HCT116 (cell line): Measurements from ENCODE around the gene GNB4. TPM values are rescaled to one million over a fixed set of nuclear protein-coding genes. Genes with fewer than 3 reads are reported as not detected.

ENCODE experiments used
- ATAC-seq: fragments of 200-7000 bp; cut with Tn5 transposase; 2 replicates; pipeline ENCODE4 v1.9.1; 2020; ENCODE audit warnings: mild to moderate bottlenecking, moderate library complexity
- BruUV-seq: library from RNA; stranded (reverse); fragments of 400-500 nt; replicated peaks from 2 replicates; lab custom pipeline; 2021; lab: Mats Ljungman, UMichigan
- CTCF ChIA-PET: fragments of 300-600 bp; sonication (Branson Sonifier 250); formaldehyde crosslinking; loops from one replicate; lab custom pipeline; 2021; ENCODE audit warnings: antibody characterized with exemption; lab: Charles Lee
- POLR2A ChIA-PET: fragments of 300-600, 350-600 bp; sonication (Branson Sonifier 250); formaldehyde crosslinking; loops from one replicate; lab custom pipeline; 2021; ENCODE audit warnings: antibody characterized with exemption; lab: Charles Lee
- RAD21 ChIA-PET, 2 experiments: fragments of 300-600 bp; sonication (Branson Sonifier 250); formaldehyde crosslinking; loops; one replicate each; lab custom pipeline; 2023; ENCODE audit warnings: low total read pairs in 2 of 2; ENCODE audit not compliant: uncharacterized antibody in 2 of 2, unreplicated experiment in 2 of 2, low non-redundant PET in 1 of 2; lab: Charles Lee
- DNase-seq: peaks from one replicate; pipeline ENCODE4 v3.0.0-alpha.2; 2010; ENCODE audit warnings: low read depth, low spot score
- H2AFZ ChIP-seq: fragments of 200-600 bp; shearing (Covaris generic), sonication (generic); 2 replicates; pipeline ENCODE4 v1.6.1; 2017; ENCODE audit warnings: low read depth, mixed run types, mixed read lengths, antibody characterized with exemption, low read length; ENCODE audit not compliant: poor library complexity, severe bottlenecking
- H3K27ac ChIP-seq: 2 replicates; pipeline ENCODE4 v1.5.1; 2012; ENCODE audit warnings: low read depth, low read length
- H3K27me3 ChIP-seq: fragments of 200-600 bp; sonication (generic); 2 replicates; pipeline ENCODE4 v1.6.1; 2016; ENCODE audit warnings: mixed run types, low read length, mixed read lengths; ENCODE audit not compliant: insufficient read depth
- H3K36me3 ChIP-seq, 2 experiments: fragments of 200-500 bp in 1 of 2; fragments of 200-600 bp in 1 of 2; sonication (Bioruptor generic) in 1 of 2; sonication (generic) in 1 of 2; 2 replicates each; pipeline versions ENCODE4 v1.5.1 to v1.6.1; 2014 to 2016; ENCODE audit warnings: low read length in 2 of 2, inconsistent platforms in 1 of 2, mixed read lengths in 1 of 2, mixed run types in 1 of 2; ENCODE audit not compliant: insufficient read depth in 2 of 2, control insufficient read depth in 1 of 2
- H3K4me1 ChIP-seq, 2 experiments: fragments of 200-600 bp in 1 of 2; sonication (generic) in 1 of 2; 2 replicates each; pipeline versions ENCODE4 v1.5.1 to v1.6.1; 2012 to 2017; ENCODE audit warnings: low read length in 2 of 2, inconsistent platforms in 1 of 2, mild to moderate bottlenecking in 1 of 2, mixed read lengths in 1 of 2, mixed run types in 1 of 2, moderate library complexity in 1 of 2; ENCODE audit not compliant: insufficient read depth in 2 of 2, control insufficient read depth in 1 of 2
- H3K4me2 ChIP-seq: fragments of 200-600 bp; sonication (generic); 2 replicates; pipeline ENCODE4 v1.6.1; 2017; ENCODE audit warnings: mixed run types, low read length, mixed read lengths
- H3K4me3 ChIP-seq, 2 experiments: fragments of 200-600 bp in 1 of 2; sonication (generic) in 1 of 2; replicated peaks in 1 of 2; 2 replicates each; pipeline ENCODE4 v1.5.1; 2011 to 2016; ENCODE audit warnings: low read length in 2 of 2, control low read depth in 1 of 2, low read depth in 1 of 2, mild to moderate bottlenecking in 1 of 2, mixed read lengths in 1 of 2, mixed run types in 1 of 2
- H3K79me2 ChIP-seq: fragments of 200-600 bp; sonication (generic); 2 replicates; pipeline ENCODE4 v1.6.1; 2017; ENCODE audit warnings: mild to moderate bottlenecking, mixed run types, low read length, moderate library complexity, mixed read lengths; ENCODE audit not compliant: insufficient read depth
- H3K9ac ChIP-seq: fragments of 200-600 bp; sonication (generic); 2 replicates; pipeline ENCODE4 v1.6.1; 2016; ENCODE audit warnings: low read length, mixed read lengths
- H3K9me2 ChIP-seq: fragments of 200-600 bp; sonication (generic), shearing (Covaris generic); 2 replicates; pipeline ENCODE4 v1.6.1; 2017; ENCODE audit warnings: mixed run types, mild to moderate bottlenecking, moderate library complexity; ENCODE audit not compliant: insufficient read depth
- H3K9me3 ChIP-seq, 2 experiments: fragments of 200-500 bp in 1 of 2; fragments of 200-600 bp in 1 of 2; sonication (Bioruptor generic) in 1 of 2; sonication (generic) in 1 of 2; 2 replicates each; pipeline ENCODE4 v1.6.1; 2014 to 2017; ENCODE audit warnings: low read length in 2 of 2, mixed read lengths in 2 of 2, inconsistent platforms in 1 of 2, low read depth in 1 of 2, mild to moderate bottlenecking in 1 of 2, mixed run types in 1 of 2, moderate library complexity in 1 of 2; ENCODE audit not compliant: control insufficient read depth in 1 of 2, insufficient read depth in 1 of 2
- H4K20me1 ChIP-seq: fragments of 200-600 bp; sonication (generic), shearing (Covaris generic); 2 replicates; pipeline ENCODE4 v1.6.1; 2017; ENCODE audit warnings: mixed run types, mild to moderate bottlenecking, moderate library complexity; ENCODE audit not compliant: insufficient read depth
- CEBPB ChIP-seq: IDR thresholded peaks from 2 replicates; pipeline ENCODE4 v1.6.1; 2012; ENCODE audit warnings: low read depth
- EZH2phosphoT487 ChIP-seq: fragments of 200-600 bp; IDR thresholded peaks from 2 replicates; pipeline ENCODE4 v1.6.1; 2018; ENCODE audit warnings: antibody characterized with exemption, borderline replicate concordance
- JUND ChIP-seq: IDR thresholded peaks from 2 replicates; pipeline ENCODE4 v1.6.1; 2012
- POLR2AphosphoS5 ChIP-seq: IDR thresholded peaks from 2 replicates; pipeline ENCODE4 v1.6.1; 2011; ENCODE audit warnings: mild to moderate bottlenecking, low read depth, low read length, moderate library complexity
- SP1 ChIP-seq: IDR thresholded peaks from 2 replicates; pipeline ENCODE4 v1.6.1; 2012; ENCODE audit warnings: low read depth
- SRF ChIP-seq: IDR thresholded peaks from 2 replicates; pipeline ENCODE4 v1.6.1; 2012; ENCODE audit warnings: low read depth
- TCF7L2 ChIP-seq: IDR thresholded peaks from 2 replicates; pipeline ENCODE4 v1.7.0; 2011; ENCODE audit warnings: borderline replicate concordance, inconsistent platforms; ENCODE audit not compliant: insufficient read depth, insufficient read length; ENCODE audit errors: extremely low read depth
- YY1 ChIP-seq: IDR thresholded peaks from 2 replicates; pipeline ENCODE4 v1.6.1; 2011; ENCODE audit warnings: low read length, low read depth, moderate library complexity, mild to moderate bottlenecking; ENCODE audit not compliant: insufficient replicate concordance; ENCODE audit errors: extremely low read depth
- ZFX ChIP-seq: fragments of 450-650 bp; IDR thresholded peaks from 2 replicates; pipeline ENCODE4 v1.6.1; 2017
- intact Hi-C: fragments of 100-400 bp; cut with micrococcal nuclease; formaldehyde crosslinking; loops from 2 replicates; pipeline ENCODE4 v1.10.0; 2022
- total RNA-seq: library from RNA; stranded (reverse); gene quantifications from one replicate; pipeline ENCODE4 v1.2.1, GENCODE V29; 2021; ENCODE audit not compliant: unreplicated experiment
- TF ChIP-seq, protein P1 (sequence below), 3 experiments: fragments of 200-600 bp in 1 of 3; sonication (generic) in 1 of 3; IDR thresholded peaks in 2 of 3; conservative IDR thresholded peaks in 1 of 3; 2 replicates each; pipeline ENCODE4 v1.5.1; 2012 to 2017; ENCODE audit warnings: low read depth in 2 of 3, low read length in 2 of 3, antibody characterized with exemption in 1 of 3, borderline replicate concordance in 1 of 3, control low read depth in 1 of 3, mild to moderate bottlenecking in 1 of 3, mixed read lengths in 1 of 3, mixed run types in 1 of 3, moderate library complexity in 1 of 3; ENCODE audit not compliant: insufficient read depth in 1 of 3
- TF ChIP-seq, protein P2 (sequence below): IDR thresholded peaks from 2 replicates; pipeline ENCODE4 v1.6.1; 2012

The GNB4 gene
- total RNA-seq, 1 experiment from 2014 or later = 0.10 TPM

- H3K9ac ChIP-seq = no peak overlapping the region
- no peaks in the 10 kb centered on the region for H3K4me1 ChIP-seq
- no peak overlapping the region for H2AFZ ChIP-seq
- intact Hi-C loops = no loop called here
- CTCF ChIA-PET = no interaction called here
- no TSS peak for BruUV-seq
- H3K27ac ChIP-seq = no peak overlapping the region
- no peak for ATAC-seq
- no peaks in the 10 kb centered on the region for H4K20me1 ChIP-seq
- no peaks in the 10 kb centered on the region for H3K9me2 ChIP-seq
- H3K4me2 ChIP-seq = no peak overlapping the region
- H3K79me2 ChIP-seq = no peaks in the 10 kb centered on the region
- no peaks in the 10 kb centered on the region for H3K9me3 ChIP-seq
- TF ChIP-seq, protein P1, sequence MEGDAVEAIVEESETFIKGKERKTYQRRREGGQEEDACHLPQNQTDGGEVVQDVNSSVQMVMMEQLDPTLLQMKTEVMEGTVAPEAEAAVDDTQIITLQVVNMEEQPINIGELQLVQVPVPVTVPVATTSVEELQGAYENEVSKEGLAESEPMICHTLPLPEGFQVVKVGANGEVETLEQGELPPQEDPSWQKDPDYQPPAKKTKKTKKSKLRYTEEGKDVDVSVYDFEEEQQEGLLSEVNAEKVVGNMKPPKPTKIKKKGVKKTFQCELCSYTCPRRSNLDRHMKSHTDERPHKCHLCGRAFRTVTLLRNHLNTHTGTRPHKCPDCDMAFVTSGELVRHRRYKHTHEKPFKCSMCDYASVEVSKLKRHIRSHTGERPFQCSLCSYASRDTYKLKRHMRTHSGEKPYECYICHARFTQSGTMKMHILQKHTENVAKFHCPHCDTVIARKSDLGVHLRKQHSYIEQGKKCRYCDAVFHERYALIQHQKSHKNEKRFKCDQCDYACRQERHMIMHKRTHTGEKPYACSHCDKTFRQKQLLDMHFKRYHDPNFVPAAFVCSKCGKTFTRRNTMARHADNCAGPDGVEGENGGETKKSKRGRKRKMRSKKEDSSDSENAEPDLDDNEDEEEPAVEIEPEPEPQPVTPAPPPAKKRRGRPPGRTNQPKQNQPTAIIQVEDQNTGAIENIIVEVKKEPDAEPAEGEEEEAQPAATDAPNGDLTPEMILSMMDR (IDR thresholded peaks at IDR 0.05 in 2 of 3, conservative IDR thresholded peaks at IDR 0.05 in 1 of 3; ENCODE audit: borderline replicate concordance in 1 of 3, insufficient read depth in 1 of 3, low read depth in 2 of 3, low read length in 2 of 3) = no peak
- TF ChIP-seq TCF7L2 = no peak
- TF ChIP-seq CEBPB = no peak
- TF ChIP-seq YY1 = no peak
- TF ChIP-seq ZFX = no peak
- no peak for TF ChIP-seq JUND
- no peak for TF ChIP-seq SP1
- TF ChIP-seq, protein P2, sequence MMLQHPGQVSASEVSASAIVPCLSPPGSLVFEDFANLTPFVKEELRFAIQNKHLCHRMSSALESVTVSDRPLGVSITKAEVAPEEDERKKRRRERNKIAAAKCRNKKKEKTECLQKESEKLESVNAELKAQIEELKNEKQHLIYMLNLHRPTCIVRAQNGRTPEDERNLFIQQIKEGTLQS = no peak
- TF ChIP-seq EZH2phosphoT487 = no peak
- TF ChIP-seq SRF = no peak
- no peak for TF ChIP-seq POLR2AphosphoS5
- TF ChIP-seq, all 23 proteins: peak for 0
- Histone ChIP-seq H3K27me3 (peaks cover 19% of the 10 kb centered on the region; the same call in 1 of the 2 replicates), H3K4me3 (no peak overlapping the region), H3K36me3 (no peaks in the 10 kb centered on the region)
- RAD21 ChIA-PET = no interaction called here
- no peak for DNase-seq
- POLR2A ChIA-PET = no interaction called here
Observed at GRCh38 chr3:179455954-179456353, 4.7 kb upstream of the GNB4 start.
